MM.1S (cell line): ENCODE measurements around the gene RPL35A.

Experiments used
- CTCF ChIP-seq: fragments of 300-600 bp; sonication (generic); IDR thresholded peaks from 2 replicates; pipeline ENCODE4 v1.5.1; 2016; ENCODE audit warnings: antibody characterized with exemption, low read length, mixed read lengths
- EZH2 ChIP-seq: fragments of 300-600 bp; sonication (generic); optimal IDR thresholded peaks from 2 replicates; pipeline ENCODE3; 2017; ENCODE audit warnings: low read depth, mild to moderate bottlenecking, antibody characterized with exemption, low read length, mixed read lengths
- EZH2phosphoT487 ChIP-seq: fragments of 300-600 bp; sonication (generic); IDR thresholded peaks from 2 replicates; pipeline ENCODE4 v1.6.1; 2018; ENCODE audit warnings: antibody characterized with exemption, low read length

- no peak for TF ChIP-seq CTCF
- TF ChIP-seq EZH2: no peak
- TF ChIP-seq EZH2phosphoT487: no peak
Observed at GRCh38 chr3:197951392-197951990, 1.5 kb downstream of the RPL35A start.
